ENCODE data around the gene LINGO3. TPM values are rescaled to one million over a fixed set of nuclear protein-coding genes. Genes with fewer than 3 reads are reported as not detected.

The LINGO3 gene
- total and polyA plus RNA-seq, 2 donors (not counting 3 experiments of a cell fraction or from before 2014, with no cell fraction given) = not detected

DNA sequence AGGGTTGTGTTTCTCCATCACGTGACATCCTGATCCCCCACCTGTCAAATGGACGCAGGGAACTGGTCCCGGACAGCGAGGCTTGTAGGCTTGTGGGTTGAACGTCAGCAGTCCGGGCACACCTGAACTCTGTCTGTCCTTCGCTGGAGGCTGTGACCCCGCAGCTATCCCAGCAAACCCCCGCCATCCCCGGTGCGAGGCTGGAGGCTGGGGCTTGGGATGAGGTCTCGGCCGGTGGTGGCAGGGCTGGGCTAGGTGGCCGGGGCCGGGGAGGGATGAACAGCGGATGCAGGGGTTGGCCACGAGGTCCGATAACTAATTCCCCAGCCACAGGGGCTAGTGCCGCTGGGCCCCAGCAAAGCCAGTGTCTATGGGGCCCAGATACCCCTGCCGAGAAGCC, 11.6 kb upstream of the LINGO3 start:
- Histone ChIP-seq H3K4me3 (replicated peaks in 1 of 3; ENCODE audit: insufficient read depth in 1 of 3, low read depth in 1 of 3, low read length in 3 of 3) (no peak overlapping the region), H3K9me1 (replicated peaks; ENCODE audit: control insufficient read depth, extremely low read depth, insufficient read depth, low read length) (no peaks in the 10 kb centered on the region), H3K36me3 (ENCODE audit: control insufficient read depth in 2 of 2, extremely low read depth in 1 of 2, insufficient read depth in 2 of 2, low read length in 2 of 2) (peaks cover 0 to 10% of the 10 kb centered on the region in 2 experiments), H3K4me1 (ENCODE audit: control insufficient read depth, extremely low read depth, insufficient read depth, low read length) (no peaks in the 10 kb centered on the region), H3K4me2 (ENCODE audit: insufficient read depth, low read length) (no peak overlapping the region), H3K9ac (replicated peaks; ENCODE audit: extremely low read depth, insufficient read depth, low read length) (no peak overlapping the region), H3K27me3 (ENCODE audit: control insufficient read depth in 2 of 2, insufficient read depth in 2 of 2, low read length in 2 of 2) (peaks cover 0 to 5% of the 10 kb centered on the region in 2 experiments), H2AFZ (ENCODE audit: low read depth, low read length) (no peak overlapping the region), H3K79me2 (ENCODE audit: control insufficient read depth, insufficient read depth, low read length) (peaks cover under 1% of the 10 kb centered on the region), H4K20me1 (replicated peaks; ENCODE audit: control insufficient read depth, extremely low read depth, insufficient read depth, low read length) (no peaks in the 10 kb centered on the region), H3K9me3 (replicated peaks; ENCODE audit: control insufficient read depth, insufficient read depth, low read length) (peaks cover 2% of the 10 kb centered on the region), H3K27ac (ENCODE audit: insufficient read depth, low read depth, low read length) (no peak overlapping the region)
- TF ChIP-seq, protein P1, sequence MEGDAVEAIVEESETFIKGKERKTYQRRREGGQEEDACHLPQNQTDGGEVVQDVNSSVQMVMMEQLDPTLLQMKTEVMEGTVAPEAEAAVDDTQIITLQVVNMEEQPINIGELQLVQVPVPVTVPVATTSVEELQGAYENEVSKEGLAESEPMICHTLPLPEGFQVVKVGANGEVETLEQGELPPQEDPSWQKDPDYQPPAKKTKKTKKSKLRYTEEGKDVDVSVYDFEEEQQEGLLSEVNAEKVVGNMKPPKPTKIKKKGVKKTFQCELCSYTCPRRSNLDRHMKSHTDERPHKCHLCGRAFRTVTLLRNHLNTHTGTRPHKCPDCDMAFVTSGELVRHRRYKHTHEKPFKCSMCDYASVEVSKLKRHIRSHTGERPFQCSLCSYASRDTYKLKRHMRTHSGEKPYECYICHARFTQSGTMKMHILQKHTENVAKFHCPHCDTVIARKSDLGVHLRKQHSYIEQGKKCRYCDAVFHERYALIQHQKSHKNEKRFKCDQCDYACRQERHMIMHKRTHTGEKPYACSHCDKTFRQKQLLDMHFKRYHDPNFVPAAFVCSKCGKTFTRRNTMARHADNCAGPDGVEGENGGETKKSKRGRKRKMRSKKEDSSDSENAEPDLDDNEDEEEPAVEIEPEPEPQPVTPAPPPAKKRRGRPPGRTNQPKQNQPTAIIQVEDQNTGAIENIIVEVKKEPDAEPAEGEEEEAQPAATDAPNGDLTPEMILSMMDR (IDR thresholded peaks at IDR 0.05; ENCODE audit: extremely low read depth in 1 of 2, insufficient read depth in 1 of 2, low read depth in 1 of 2, low read length in 2 of 2) = no peak
- no TSS peak for BruUV-seq (replicated peaks)
- DNase-seq (ENCODE audit: low read depth, low spot score) (no peak), FAIRE-seq (no peak)
- dilution Hi-C loops (cut with MboI; ENCODE audit: extremely low pct_ligation_motif_present, low sequenced_read_pairs) = no loop called here
- CTCF ChIA-PET = no interaction called here
- POLR2A ChIA-PET = no interaction called here
- intact Hi-C loops (cut with micrococcal nuclease) = loop anchor here (10.0 kb wide), 1 partner anchor 385 kb away; no protein-coding TSS in a partner anchor

DNA sequence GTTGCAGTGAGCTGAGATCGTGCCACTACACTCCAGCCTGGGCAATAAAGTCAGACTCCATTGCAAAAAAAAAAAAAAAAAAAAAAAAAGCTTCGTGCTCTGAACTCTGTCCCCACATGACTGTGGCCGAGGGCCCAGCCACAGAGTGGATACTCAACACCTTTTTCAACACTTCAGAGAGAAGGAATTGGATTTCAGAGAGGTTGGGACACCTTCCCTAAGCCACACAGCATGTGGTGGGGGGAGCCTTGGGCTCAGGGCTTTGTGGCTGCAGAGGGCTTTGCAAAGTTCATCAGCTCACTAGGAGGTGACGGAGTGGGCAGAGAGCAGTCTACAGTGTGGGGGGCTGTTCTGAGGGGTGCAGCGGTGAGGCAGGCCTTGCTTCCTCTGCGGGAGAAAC, 11.0 kb upstream of the LINGO3 start:
- BruUV-seq (replicated peaks) = no TSS peak
- Histone ChIP-seq H3K9ac (replicated peaks; ENCODE audit: extremely low read depth, insufficient read depth, low read length) (no peak overlapping the region), H3K79me2 (ENCODE audit: control insufficient read depth, insufficient read depth, low read length) (no peaks in the 10 kb centered on the region), H3K4me1 (ENCODE audit: control insufficient read depth, extremely low read depth, insufficient read depth, low read length) (no peaks in the 10 kb centered on the region), H3K27me3 (ENCODE audit: control insufficient read depth in 2 of 2, insufficient read depth in 2 of 2, low read length in 2 of 2) (peaks cover 0 to 5% of the 10 kb centered on the region in 2 experiments), H2AFZ (ENCODE audit: low read depth, low read length) (no peak overlapping the region), H3K9me1 (replicated peaks; ENCODE audit: control insufficient read depth, extremely low read depth, insufficient read depth, low read length) (no peaks in the 10 kb centered on the region), H3K4me3 (replicated peaks in 1 of 3; ENCODE audit: insufficient read depth in 1 of 3, low read depth in 1 of 3, low read length in 3 of 3) (no peak overlapping the region), H3K9me3 (replicated peaks; ENCODE audit: control insufficient read depth, insufficient read depth, low read length) (peaks cover 2% of the 10 kb centered on the region), H3K4me2 (ENCODE audit: insufficient read depth, low read length) (no peak overlapping the region), H3K36me3 (ENCODE audit: control insufficient read depth in 2 of 2, extremely low read depth in 1 of 2, insufficient read depth in 2 of 2, low read length in 2 of 2) (peaks cover 0 to 6% of the 10 kb centered on the region in 2 experiments), H4K20me1 (replicated peaks; ENCODE audit: control insufficient read depth, extremely low read depth, insufficient read depth, low read length) (no peaks in the 10 kb centered on the region), H3K27ac (ENCODE audit: insufficient read depth, low read depth, low read length) (no peak overlapping the region)
- no peak for TF ChIP-seq GATA2 (IDR thresholded peaks at IDR 0.05; ENCODE audit: insufficient read depth, insufficient read length, low read depth, low read length)
- no peak for TF ChIP-seq JUN (IDR thresholded peaks at IDR 0.05; ENCODE audit: borderline replicate concordance, insufficient read depth, insufficient read length, low read depth)
- TF ChIP-seq EZH2 (IDR thresholded peaks at IDR 0.05; ENCODE audit: borderline replicate concordance, low read depth, low read length, severe bottlenecking) = no peak
- TF ChIP-seq FOS (IDR thresholded peaks at IDR 0.05; ENCODE audit: borderline replicate concordance, insufficient read depth, low read length) = no peak
- no peak for TF ChIP-seq POLR2AphosphoS5 (IDR thresholded peaks at IDR 0.05; ENCODE audit: insufficient read depth, low read depth, low read length)
- TF ChIP-seq MYC (IDR thresholded peaks at IDR 0.05; ENCODE audit: low read depth, low read length) = no peak
- TF ChIP-seq, protein P1 (IDR thresholded peaks at IDR 0.05; ENCODE audit: extremely low read depth in 1 of 2, insufficient read depth in 1 of 2, low read depth in 1 of 2, low read length in 2 of 2) = no peak
- no peak for TF ChIP-seq POLR2A (IDR thresholded peaks at IDR 0.05; ENCODE audit: low read depth, low read length)
- TF ChIP-seq, protein P2, sequence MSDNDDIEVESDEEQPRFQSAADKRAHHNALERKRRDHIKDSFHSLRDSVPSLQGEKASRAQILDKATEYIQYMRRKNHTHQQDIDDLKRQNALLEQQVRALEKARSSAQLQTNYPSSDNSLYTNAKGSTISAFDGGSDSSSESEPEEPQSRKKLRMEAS (IDR thresholded peaks at IDR 0.05; ENCODE audit: insufficient read depth, insufficient read length) = no peak
- FAIRE-seq (no peak), DNase-seq (ENCODE audit: low read depth, low spot score) (no peak)
- CTCF ChIA-PET = interaction anchor here (0.7 kb wide), 1 partner anchor 24 kb away, joined by 3 read pairs; no protein-coding TSS in a partner anchor
- POLR2A ChIA-PET = interaction anchor here (0.6 kb wide), 1 partner anchor 315 kb away, joined by 5 read pairs; no protein-coding TSS in a partner anchor
- dilution Hi-C loops (cut with MboI; ENCODE audit: extremely low pct_ligation_motif_present, low sequenced_read_pairs) = no loop called here
- intact Hi-C loops (cut with micrococcal nuclease) = loop anchor here (10.0 kb wide), 1 partner anchor 384 kb away; no protein-coding TSS in a partner anchor

Data from endothelial cell of umbilical vein (primary cell).